Bladder microvascular endothelial cell (primary cell): ENCODE results near the gene SPANXN5. TPM values are rescaled to one million over a fixed set of nuclear protein-coding genes. Genes with fewer than 3 reads are reported as not detected.

ENCODE experiments used
- total RNA-seq: library from RNA; depleted of rRNA; stranded (reverse); fragments of >200 nt; gene quantifications from 2 replicates; pipeline ENCODE4 v1.2.3, GENCODE V29; 2014

The SPANXN5 gene, protein sequence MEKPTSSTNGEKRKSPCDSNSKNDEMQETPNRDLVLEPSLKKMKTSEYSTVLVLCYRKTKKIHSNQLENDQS
- not detected in 2 replicates for total RNA-seq

DNA sequence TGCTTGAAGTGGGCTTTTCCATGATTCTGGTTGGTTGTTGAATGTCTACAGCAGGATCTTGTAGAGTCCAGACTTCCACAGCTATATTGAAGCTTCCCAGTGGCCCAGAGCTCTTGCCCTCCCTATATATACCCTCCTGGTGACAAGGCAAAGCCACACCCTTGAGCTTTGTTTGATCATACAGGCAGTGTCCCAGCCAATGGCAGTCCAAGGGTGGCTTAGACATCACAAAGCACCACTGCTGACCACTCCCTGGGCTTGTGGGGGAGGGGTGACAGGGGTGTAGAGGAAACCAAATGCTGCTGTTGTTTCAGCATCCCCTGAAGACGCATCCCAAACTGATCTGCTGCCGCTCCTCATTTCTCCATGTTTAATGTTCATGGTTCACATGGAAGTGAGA lies at the start of gene SPANXN5:
Gene SPANXN5, minus strand, starts transcription at position 101 of the 400 bp plus-strand sequence. Its CDS starts 79 bp downstream, at position 22.

DNA sequence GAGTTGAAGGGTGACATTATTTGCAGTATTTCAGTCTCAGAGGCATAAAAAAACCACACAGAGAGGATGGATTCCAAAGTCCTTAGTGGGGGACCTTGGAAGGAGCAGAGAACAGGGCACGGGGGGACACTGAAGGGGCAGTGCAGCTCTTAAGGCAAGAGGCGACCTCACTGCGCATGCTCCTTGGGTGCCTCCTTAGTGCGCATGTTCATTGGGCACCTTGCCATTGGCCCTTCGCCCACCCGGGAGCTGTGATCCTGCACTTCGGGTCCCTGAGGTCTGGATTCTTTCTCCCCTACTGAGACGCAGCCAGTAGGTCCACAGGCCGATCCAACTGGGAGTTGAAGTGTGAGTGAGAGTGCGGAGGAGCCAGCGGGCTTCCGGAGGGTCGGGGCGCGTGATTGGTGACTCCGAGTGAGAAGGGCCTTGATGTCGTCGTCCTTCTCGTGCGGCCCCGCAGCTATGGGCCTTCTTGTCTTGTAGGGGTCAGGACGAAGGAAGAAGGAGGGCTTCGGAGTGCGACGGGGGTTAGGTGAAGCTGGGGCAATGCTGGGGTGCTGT lies 13.9 kb upstream of the SPANXN5 start, which contains the start of gene XAGE5:
Gene XAGE5, plus strand, starts transcription at position 223 of the 561 bp plus-strand sequence. CDS start 1,280 bp downstream, outside the sequence.

DNA sequence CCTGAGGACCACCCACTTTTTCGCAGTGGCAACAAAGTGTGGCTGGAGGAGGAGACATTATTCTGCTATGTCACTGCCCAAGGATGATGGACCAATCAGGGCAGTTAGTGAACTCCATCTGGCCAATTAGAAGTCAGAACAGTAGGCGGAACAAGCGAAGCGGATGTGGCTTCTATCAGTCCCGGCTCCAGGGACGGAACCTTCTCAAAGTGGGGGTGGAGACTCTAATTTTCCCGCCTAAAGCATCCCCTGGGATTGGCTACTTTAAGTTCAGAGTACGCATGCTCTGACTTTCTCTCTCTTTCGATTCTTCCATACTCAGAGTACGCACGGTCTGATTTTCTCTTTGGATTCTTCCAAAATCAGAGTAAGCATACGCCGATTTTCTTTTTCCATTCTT lies 46.3 kb downstream of the SPANXN5 start, which contains the start of gene SSX2B:
Gene SSX2B, plus strand, starts transcription at position 301 of the 400 bp plus-strand sequence. CDS start 1,429 bp downstream, outside the sequence.

Other genes with a start within 250 kb of the SPANXN5 start
- gene SSX7, start 142.5 kb downstream of the SPANXN5 start, total RNA-seq: not detected in 2 replicates
- gene SSX2, start 90.2 kb downstream of the SPANXN5 start, total RNA-seq: not detected in 2 replicates
- not detected in 2 replicates for gene SSX2B, start 46.2 kb downstream of the SPANXN5 start, total RNA-seq
- gene XAGE5, start 13.9 kb upstream of the SPANXN5 start, total RNA-seq: not detected in 2 replicates
- gene XAGE3, start 70.7 kb upstream of the SPANXN5 start, total RNA-seq: not detected in 2 replicates
- gene FAM156B, start 99.9 kb upstream of the SPANXN5 start, total RNA-seq: 5.8 and 6.2 TPM in 2 replicates
- gene FAM156A, start 161.1 kb upstream of the SPANXN5 start, total RNA-seq: 5.5 and 12.2 TPM in 2 replicates